Esophagus squamous epithelium (tissue), 5 donors: ENCODE data around the gene ATP8A1. TPM values are rescaled to one million over a fixed set of nuclear protein-coding genes. Genes with fewer than 3 reads are reported as not detected.
A peak's percentile ranks its signal among the peaks of the same experiment; 100 is the strongest.

ENCODE experiments used
- DNase-seq: peaks from one replicate; lab custom pipeline; 2025; lab: John Stamatoyannopoulos, UW
- H3K27ac ChIP-seq, 4 donors: fragments of 200-600 bp; sonication (generic); one replicate each; pipeline ENCODE4 v1.5.1; 2016 to 2019; ENCODE audit warnings: mild to moderate bottlenecking in 1 of 4
- H3K27me3 ChIP-seq, 4 donors: fragments of 200-600 bp; sonication (generic); 1 replicate in 3 of 4; 2 replicates in 1 of 4; pipeline versions ENCODE4 v1.5.1 to v1.6.0; 2017 to 2021; ENCODE audit warnings: antibody characterized with exemption in 1 of 4
- H3K36me3 ChIP-seq, 3 donors: fragments of 200-600 bp; sonication (generic); one replicate each; pipeline ENCODE4 v1.5.1; 2016 to 2019
- H3K4me1 ChIP-seq, 3 donors: fragments of 200-600 bp; sonication (generic); one replicate each; pipeline ENCODE4 v1.5.1; 2017 to 2019
- H3K4me3 ChIP-seq, 4 donors: fragments of 200-600 bp; sonication (generic); 1 replicate in 3 of 4; 2 replicates in 1 of 4; pipeline ENCODE4 v1.5.1; 2016 to 2019; ENCODE audit warnings: mild to moderate bottlenecking in 2 of 4, moderate library complexity in 1 of 4
- H3K9me3 ChIP-seq, 3 donors: fragments of 200-600 bp; sonication (generic); one replicate each; pipeline ENCODE4 v1.5.1; 2016 to 2019
- POLR2A ChIP-seq, 4 donors: fragments of 450-650 bp; IDR thresholded peaks; one replicate each; pipeline ENCODE4 v1.6.1; 2017; ENCODE audit warnings: antibody characterized with exemption in 4 of 4, mild to moderate bottlenecking in 4 of 4, moderate library complexity in 3 of 4
- WGBS, 2 donors: methylation state at CpG; one replicate each; pipeline ENCODE4 v1.1.5; 2018; 5-methylcytosine and 5-hydroxymethylcytosine counted together
- intact Hi-C: fragments of 100-400 bp; cut with DNase I; formaldehyde crosslinking; loops from one replicate; pipeline ENCODE4 v1.15.0; 2022
- total RNA-seq, 4 donors: library from RNA; depleted of rRNA; stranded (reverse); fragments of >200 nt; gene quantifications; one replicate each; pipeline ENCODE4 v1.1.0, GENCODE V29; 2016
- TF ChIP-seq, protein P1 (sequence below), 6 experiments: fragments of 450-650 bp in 4 of 6; fragments of 200-600 bp in 2 of 6; sonication (generic) in 2 of 6; IDR thresholded peaks; one replicate each; pipeline ENCODE4 v1.5.1; 2016 to 2019; ENCODE audit warnings: antibody characterized with exemption in 6 of 6, mild to moderate bottlenecking in 4 of 6, moderate library complexity in 4 of 6
- donor health status: DM: yes; HTN: yes; CAD: no.

Gene ATP8A1
- total RNA-seq, 4 donors from 2014 or later = 1.9 to 11.8 (median 3.3) TPM

DNA sequence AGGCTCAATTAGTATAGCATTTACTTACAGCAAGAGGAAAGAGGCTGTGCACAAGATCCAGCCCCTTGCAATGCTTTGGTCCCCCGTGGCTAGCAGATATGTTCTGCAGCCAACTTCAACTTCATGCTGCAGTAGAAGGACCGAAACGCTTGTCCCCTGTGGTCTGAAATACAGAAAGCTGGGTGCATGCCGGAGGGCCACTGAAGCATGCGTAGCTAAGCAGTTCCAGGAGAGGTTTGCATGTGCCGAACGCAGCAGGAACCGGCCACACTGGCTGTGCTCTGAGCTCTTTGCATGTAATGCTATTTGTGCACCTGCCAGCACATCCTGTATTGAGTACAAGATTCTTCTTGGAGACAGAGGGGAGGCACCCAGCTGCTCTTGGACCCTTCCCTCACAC lies 295.4 kb downstream of the ATP8A1 start:
- peaks cover 0 to 5% (median 0%) of the 10 kb centered on the region in 3 donors for H3K4me1 ChIP-seq
- H3K27me3 ChIP-seq = no peaks in the 10 kb centered on the region
- intact Hi-C loops = no loop called here
- H3K9me3 ChIP-seq = no peaks in the 10 kb centered on the region
- no peaks in the 10 kb centered on the region for H3K36me3 ChIP-seq
- WGBS, 2 donors = 66 to 86% methylated on average over 8 of the region's 8 CpGs
- no peak for DNase-seq
- TF ChIP-seq, protein P1, sequence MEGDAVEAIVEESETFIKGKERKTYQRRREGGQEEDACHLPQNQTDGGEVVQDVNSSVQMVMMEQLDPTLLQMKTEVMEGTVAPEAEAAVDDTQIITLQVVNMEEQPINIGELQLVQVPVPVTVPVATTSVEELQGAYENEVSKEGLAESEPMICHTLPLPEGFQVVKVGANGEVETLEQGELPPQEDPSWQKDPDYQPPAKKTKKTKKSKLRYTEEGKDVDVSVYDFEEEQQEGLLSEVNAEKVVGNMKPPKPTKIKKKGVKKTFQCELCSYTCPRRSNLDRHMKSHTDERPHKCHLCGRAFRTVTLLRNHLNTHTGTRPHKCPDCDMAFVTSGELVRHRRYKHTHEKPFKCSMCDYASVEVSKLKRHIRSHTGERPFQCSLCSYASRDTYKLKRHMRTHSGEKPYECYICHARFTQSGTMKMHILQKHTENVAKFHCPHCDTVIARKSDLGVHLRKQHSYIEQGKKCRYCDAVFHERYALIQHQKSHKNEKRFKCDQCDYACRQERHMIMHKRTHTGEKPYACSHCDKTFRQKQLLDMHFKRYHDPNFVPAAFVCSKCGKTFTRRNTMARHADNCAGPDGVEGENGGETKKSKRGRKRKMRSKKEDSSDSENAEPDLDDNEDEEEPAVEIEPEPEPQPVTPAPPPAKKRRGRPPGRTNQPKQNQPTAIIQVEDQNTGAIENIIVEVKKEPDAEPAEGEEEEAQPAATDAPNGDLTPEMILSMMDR (IDR thresholded peaks at IDR 0.05) = no peak
- TF ChIP-seq POLR2A (IDR thresholded peaks at IDR 0.05) = no peak
- no peak overlapping the region for H3K4me3 ChIP-seq
- no peak overlapping the region for H3K27ac ChIP-seq

DNA sequence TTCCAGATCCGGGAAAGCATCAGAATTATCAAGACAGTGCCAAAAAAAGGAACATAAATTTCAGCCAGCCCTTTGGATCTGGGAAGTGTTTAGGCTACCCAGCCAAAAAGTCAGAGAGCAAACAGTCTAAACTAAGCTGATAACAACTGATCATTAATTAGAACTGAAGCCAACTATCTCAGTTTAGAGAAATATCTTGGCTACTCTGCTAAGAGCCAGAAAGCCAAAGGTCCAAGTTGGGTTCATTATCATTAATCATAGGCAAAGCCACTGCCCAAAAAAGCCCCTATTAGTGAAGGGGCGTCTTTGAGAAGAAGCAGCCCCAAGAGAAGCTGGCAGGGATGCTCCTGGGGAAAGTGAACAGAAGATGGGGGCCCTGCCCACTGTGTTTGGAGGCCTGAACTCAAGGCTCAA lies 296.6 kb downstream of the ATP8A1 start:
- H3K27me3 ChIP-seq = peaks cover 0 to 4% (median 0%) of the 10 kb centered on the region in 4 donors
- intact Hi-C loops = no loop called here
- no peaks in the 10 kb centered on the region for H3K9me3 ChIP-seq
- WGBS, 2 donors = 15% methylated on average over 2 of the region's 2 CpGs
- peak overlapping the region in 2 of 4 donors; percentile 25 to 28 for H3K27ac ChIP-seq
- no peak for TF ChIP-seq POLR2A (IDR thresholded peaks at IDR 0.05)
- TF ChIP-seq, protein P1 (IDR thresholded peaks at IDR 0.05) = no peak
- no peak for DNase-seq
- H3K4me1 ChIP-seq = peaks cover 0 to 5% (median 0%) of the 10 kb centered on the region in 3 donors
- no peaks in the 10 kb centered on the region for H3K36me3 ChIP-seq
- H3K4me3 ChIP-seq = peak overlapping the region in 2 of 4 donors; percentile 21 to 43

DNA sequence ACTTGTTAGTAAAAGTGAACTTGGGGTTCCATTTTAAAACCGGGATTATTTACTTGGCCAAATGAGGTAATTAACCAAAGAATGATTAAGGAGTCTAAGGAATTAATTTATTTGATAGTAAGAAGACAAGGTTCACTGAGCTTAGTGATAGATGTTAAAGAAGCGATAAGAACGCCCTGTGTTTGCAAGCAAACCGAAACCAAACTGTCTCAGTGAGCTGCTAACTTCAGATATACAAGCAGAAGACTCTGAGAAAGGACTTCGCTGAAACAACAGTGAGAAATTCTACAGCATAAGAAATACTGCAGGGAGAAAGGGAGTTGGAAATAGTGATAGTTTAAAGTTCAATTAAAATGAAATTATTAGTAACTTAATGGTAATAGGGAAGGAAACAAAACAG lies 297.2 kb downstream of the ATP8A1 start:
- peak overlapping the region in 3 of 4 donors; percentile 14 to 43 (median 21) for H3K4me3 ChIP-seq
- WGBS, 2 donors = 32 to 37% methylated on average over 5 of the region's 5 CpGs
- no peaks in the 10 kb centered on the region for H3K36me3 ChIP-seq
- H3K4me1 ChIP-seq = peaks cover 0 to 5% (median 0%) of the 10 kb centered on the region in 3 donors
- DNase-seq = no peak
- no peaks in the 10 kb centered on the region for H3K9me3 ChIP-seq
- H3K27ac ChIP-seq = peak overlapping the region in 1 of 4 donors; percentile 25
- peaks cover 0 to 4% (median 0%) of the 10 kb centered on the region in 4 donors for H3K27me3 ChIP-seq
- intact Hi-C loops = no loop called here
- TF ChIP-seq, protein P1 (IDR thresholded peaks at IDR 0.05) = no peak
- no peak for TF ChIP-seq POLR2A (IDR thresholded peaks at IDR 0.05)

Other genes starting within 250 kb of the ATP8A1 start
- gene GRXCR1, start 235.6 kb upstream of the ATP8A1 start, total RNA-seq = not detected